ENCODE results near the gene GPHA2.

DNA sequence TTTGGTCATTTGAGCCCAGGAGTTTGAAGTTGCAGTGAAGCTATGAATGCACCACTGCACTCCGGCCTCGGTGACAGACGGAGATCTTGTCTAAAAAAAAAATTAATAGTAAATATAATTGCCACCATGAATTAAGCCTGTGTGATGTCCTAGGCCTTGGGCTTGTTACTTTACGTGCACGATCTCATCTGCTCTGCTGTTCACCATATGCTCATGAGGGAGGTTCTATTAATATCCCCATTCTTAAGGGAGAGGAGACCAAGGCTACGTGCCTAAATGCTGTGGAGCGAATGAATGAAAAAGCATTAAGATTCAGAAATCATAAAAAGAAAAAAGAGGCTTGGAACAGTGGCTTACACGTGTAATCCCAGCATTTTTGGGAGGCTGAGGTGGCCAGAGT lies 16.1 kb downstream of the GPHA2 start:
- TF ChIP-seq BRCA1 (IDR thresholded peaks at IDR 0.05; ENCODE audit: low read depth, low read length) (no peak), FOXM1 (IDR thresholded peaks at IDR 0.05; ENCODE audit: low read depth, low read length) (no peak), NRF1 (conservative IDR thresholded peaks at IDR 0.05; ENCODE audit: low read depth, low read length) (no peak), RAD51 (IDR thresholded peaks at IDR 0.05) (no peak)

Measured in GM12878 (cell line).